NCI-H446 (cell line): ENCODE data around the gene MYEF2.

ENCODE experiments used
- DNase-seq, 2 experiments: peaks; one replicate each; lab custom pipeline; 2025; lab: John Stamatoyannopoulos, UW

Gene MYEF2, protein sequence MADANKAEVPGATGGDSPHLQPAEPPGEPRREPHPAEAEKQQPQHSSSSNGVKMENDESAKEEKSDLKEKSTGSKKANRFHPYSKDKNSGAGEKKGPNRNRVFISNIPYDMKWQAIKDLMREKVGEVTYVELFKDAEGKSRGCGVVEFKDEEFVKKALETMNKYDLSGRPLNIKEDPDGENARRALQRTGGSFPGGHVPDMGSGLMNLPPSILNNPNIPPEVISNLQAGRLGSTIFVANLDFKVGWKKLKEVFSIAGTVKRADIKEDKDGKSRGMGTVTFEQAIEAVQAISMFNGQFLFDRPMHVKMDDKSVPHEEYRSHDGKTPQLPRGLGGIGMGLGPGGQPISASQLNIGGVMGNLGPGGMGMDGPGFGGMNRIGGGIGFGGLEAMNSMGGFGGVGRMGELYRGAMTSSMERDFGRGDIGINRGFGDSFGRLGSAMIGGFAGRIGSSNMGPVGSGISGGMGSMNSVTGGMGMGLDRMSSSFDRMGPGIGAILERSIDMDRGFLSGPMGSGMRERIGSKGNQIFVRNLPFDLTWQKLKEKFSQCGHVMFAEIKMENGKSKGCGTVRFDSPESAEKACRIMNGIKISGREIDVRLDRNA

DNA sequence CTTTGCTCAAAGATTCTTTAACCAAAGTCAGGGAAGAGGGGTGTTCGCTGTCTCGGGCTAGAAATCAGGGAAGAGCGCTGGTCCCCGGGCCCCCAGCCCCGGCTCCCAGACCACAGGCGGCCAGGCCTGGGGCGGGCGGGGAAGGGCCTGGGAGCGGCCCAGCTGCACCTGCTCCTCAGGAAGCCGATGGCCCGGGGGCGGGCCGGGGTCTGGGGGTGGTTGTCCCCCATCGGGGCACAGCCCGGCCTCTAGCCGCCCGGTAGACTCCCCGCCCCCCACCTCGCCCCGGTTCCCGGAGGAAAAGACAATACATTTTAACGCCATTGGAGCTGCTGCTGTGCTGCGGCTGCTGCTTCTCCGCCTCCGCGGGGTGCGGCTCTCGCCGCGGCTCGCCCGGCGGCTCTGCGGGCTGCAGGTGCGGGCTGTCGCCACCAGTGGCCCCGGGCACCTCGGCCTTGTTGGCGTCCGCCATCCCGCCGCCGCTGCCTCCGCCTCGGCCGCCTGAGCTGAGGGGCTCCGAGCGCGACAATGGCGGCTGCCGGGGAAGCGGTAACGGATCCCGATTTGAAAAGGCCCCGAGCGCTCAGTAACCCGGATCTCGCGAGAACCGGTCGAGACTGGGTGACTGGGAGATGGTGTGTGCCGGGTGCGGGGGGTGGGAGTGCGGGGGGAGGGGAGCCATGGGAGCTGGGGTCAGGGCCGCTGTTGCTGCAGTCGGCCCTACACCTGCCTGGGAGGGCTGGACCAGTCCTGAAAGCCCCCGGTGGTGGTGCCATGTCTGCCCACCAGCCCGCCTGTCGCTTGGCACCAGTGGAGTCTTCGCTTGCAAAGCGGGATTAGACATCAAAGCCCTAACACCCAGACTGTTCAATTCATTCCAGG lies at the start of gene MYEF2:
MYEF2 (minus strand) TSS at position 530 of the 882 bp plus-strand sequence; CDS start at position 472, 58 bp downstream.
- peak; percentile 58 to 85 for DNase-seq

DNA sequence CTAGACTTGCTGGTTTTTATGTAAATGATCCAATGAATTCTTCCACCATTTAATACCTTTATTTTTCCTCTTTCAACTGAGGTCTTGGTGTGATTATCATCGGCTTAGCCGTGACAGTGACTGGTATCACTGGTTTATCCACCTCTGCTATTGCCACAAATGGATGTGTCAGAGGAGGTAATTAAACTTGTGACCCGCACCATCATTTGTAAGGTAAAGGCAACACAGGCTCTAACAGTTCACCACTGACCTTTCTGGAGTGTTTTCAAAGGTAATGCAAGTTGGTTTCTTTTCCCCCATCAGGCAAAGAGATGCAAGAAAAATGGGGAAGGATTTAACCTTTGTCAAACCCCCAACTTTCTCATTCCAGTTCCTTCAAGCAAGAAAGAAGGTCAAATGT lies 47.7 kb upstream of the MYEF2 start:
- DNase-seq, result no peak

DNA sequence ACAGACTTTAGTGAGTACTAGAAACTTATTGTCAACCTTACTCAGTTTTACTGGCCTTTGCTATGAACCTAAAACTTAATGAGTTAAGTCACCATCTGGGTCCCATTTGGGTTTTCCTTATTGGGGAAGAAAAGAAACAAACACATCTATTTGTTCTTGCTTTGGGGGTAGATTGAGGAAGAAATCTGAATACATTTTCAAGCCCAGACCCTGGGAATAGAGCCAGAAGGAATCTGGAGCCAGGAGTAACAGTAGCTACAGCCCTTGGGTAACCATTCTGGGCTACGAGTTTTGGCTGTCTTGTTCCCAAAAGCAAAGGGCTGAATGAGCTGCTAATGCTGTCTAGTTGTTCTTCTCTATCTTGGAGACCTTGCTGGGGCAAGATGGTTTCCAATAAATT lies 44.5 kb upstream of the MYEF2 start:
- peak; percentile 44 to 87 for DNase-seq

DNA sequence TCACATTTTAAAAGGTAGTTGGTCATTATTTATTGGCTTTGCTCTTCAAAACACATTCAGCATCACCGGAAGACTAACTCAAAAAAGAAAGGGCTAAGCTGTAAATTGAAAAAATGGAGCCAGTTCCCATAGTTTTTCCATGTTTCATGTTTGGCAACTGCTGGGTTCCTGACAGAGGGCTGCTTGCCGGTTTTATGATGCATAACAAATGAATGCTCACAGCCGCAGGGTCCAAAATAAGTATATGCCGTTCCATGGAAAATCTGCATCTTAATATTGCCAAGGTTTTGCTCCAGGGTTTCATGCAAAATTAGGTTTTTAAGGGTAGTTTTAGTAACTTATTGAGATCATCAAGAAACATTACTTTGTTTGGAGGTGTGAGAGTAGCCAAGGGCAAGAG lies 43.8 kb upstream of the MYEF2 start:
- peak; percentile 75 to 84 for DNase-seq

DNA sequence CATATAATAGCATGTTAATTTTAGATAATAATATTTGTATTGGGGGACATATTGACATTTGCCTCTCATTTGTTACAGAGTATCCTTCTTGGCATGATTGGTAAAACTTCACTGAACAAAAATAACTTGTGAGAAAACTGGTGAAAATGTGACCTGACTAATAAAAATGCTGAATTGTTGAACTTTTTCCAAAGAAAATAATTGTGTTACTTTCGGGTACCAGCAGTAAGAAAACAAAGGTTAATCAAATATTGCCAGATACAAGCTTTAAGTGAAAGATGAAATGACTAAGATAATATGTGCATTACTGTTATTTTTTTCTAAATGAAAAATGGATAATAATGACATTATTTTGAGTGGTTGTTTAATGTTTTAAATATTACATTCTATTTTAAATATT lies 43.2 kb upstream of the MYEF2 start:
- DNase-seq, result no peak

DNA sequence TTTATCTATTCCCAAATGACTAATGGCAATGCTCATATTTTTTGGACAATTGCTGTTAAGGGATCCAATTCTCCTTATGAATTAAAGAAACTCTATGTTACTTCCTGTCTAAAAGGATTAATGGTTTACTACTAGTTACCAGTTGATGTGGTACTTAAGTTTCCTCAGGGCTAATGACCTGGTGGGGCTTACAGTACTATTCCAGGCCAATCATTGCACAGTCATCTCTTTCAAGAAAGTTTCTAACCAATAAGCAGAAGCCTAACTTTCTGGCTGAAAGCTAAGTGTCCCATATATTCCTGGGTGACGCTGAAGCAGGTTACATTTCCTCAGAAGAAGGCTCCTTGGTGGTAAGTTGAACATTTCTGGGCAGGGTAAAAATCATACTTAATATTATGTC lies 27.9 kb upstream of the MYEF2 start, which contains the start of gene SLC12A1:
SLC12A1 (plus strand) TSS at position 322 of the 400 bp plus-strand sequence. CDS start 1,418 bp downstream, outside the sequence.
- DNase-seq, result no peak

DNA sequence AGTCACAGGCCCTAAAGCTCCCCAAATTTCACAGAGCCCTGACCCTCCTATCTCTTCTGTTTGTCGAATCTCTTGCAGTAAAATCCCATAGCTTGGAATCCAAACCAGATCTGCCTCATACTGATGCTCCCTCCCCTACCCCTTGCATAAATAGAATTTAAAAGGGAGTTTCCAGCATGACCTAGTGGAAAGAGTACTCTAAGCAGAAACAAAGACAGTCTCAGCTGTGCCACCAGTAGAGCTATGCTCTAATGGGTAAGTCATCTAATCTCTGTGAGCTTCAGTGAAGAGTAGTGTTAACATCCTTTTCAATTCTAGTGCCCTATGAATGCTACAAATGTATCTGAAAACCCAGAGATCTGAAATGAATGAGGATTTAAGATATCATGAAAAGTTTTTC lies 24.0 kb upstream of the MYEF2 start:
- no peak for DNase-seq

DNA sequence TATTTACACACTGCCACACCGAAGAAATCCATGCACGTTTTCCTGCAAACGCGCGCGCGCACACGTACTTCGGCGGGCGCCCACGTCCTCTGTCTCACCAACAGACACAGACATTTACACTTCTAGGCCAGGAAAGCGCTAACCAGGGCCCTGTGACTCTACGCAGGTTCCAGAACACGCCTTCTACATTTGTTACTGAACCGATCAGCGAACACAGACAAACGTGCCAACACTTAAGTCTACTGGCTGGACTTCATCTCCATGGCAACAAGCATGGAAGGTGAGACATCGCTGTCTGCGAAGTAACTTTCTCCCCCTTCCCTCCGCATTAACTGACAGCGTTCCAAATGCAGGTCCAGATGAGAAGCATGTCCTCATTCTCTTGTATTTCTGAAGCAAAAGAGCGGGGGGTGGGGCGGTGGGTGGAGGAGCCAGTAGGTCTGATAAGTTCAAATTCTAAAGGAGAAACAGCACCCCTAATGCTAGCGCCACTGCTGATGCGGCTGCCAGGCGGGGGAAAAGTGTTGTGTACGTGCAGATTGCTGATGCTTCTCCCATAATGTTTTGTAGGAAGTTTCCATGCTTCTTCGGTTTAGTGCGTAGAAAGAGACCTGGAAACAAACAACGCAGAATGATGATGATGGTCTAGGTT lies 13.6 kb upstream of the MYEF2 start, which contains the start of gene CTXN2:
CTXN2 (plus strand) TSS at position 92 of the 652 bp plus-strand sequence. CDS start 9,636 bp downstream, outside the sequence.
- peak in 1 of 2 experiments; percentile 12 for DNase-seq

DNA sequence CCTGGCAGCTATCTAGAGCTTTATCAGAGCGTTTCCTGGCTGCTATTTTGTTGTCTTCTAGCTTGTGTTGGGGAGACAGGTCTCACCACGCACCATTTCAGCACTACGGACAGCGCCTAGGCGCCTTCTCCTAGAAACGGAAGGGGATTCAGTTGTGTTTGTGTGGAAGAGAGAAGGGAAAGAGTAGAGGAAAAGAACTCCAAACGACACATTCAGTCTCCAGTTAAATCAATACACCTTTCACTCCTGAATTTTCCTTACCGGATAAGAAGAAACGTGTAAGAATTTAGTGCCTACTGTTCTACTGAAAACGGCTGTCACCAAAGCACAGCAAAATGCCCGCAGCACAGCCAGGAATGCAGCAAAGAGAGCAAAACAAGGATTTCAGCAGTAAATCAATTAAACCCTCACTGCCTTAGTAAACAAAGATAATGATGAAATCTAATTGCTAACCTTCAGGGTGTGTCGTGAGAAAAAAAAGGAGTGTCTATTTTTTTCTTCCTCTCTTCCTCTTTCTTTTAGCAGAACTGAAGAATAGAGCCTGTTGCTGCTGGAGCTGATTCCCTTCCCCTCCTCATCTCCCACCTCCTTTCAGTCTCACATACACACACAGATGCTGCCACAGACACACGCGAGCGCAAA lies 13.0 kb upstream of the MYEF2 start:
- peak; percentile 7 to 10 for DNase-seq

DNA sequence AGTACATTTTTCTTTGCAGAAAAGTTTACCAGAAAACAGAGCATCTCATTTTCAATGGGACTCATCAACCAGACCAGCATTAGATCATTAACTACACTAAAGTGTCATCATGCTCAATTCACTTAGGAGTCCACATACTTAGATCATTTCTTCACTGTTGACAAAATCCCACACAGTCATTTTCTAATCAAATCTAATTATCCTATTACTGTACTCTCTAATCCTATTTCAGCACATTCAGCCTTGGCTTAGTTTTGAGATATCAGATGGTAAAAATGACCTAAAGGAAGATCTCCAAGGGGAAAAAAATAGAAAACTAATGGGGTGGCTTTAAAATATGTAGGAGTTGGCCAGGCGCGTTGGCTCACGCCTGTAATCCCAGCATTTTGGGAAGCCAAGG lies 8.2 kb upstream of the MYEF2 start:
- DNase-seq, result no peak

DNA sequence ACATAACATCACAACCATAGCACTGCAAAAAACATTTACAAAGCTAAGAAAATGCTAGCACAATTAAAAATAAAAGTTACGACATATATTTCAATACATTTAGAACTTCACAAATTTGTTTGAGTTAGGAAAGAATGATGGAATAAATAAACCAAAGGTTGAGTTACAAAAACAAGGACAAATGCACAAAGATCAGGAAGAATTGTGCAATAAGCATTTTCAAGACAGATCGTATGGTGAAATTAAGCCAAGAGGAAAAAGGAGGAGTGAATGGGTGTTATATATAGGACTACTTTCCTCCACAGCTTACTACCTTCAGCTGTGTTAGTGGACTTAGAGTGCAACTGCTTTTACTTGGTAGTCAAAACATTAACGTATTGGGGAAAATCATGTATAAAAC lies 7.4 kb upstream of the MYEF2 start:
- DNase-seq, result no peak

DNA sequence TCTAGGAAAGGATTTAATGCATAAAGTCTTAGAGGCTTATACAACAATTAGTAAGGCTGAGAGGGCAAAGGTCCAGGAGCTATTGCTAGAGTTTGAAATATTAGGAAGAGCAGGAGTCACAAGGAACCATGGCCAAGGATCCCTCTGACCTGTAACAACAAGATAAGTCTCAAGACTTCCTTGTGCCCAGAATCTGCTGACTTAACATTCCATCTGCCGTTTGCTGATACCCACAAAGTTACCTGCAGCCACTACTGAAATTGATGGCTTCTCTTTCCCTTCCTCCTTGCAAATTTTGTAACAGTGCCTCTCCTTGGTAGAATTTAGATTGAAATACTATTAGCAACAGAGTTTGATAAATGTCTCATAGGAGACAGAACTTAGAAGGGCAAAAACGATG lies 4.7 kb upstream of the MYEF2 start:
- DNase-seq, result no peak

DNA sequence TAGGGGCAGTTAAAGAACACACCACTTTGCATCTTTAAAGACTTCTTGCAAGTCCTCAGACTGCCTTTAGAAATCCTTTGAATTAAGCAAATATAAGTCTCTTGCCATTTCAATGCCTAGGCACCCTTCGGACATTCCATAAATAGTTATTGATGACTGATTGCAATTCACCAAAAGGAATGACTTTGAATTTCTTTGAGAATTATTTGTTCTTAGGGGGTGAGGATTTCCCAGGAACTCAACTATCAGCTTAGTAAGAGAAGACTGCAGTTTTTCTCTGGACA lies 495 bp upstream of the MYEF2 start:
- no peak for DNase-seq

DNA sequence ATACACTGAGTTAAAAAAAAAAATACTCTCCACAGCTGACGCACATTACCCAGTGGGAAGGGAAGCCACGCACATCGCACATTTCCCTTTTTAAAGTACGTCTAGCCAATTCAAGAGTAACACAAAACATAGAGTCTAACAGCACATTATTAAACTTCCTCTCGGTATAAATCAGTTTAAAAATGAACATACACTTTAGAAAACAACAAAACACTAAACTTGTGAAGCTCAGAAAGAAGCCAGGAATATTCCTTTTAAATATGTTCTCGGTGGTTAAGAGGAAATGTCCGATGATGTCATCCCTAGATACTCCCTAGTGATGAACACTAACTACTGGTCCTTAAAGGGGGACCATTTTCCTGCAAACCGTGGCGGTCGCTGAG lies 721 bp downstream of the MYEF2 start:
- peak; percentile 9 to 37 for DNase-seq

DNA sequence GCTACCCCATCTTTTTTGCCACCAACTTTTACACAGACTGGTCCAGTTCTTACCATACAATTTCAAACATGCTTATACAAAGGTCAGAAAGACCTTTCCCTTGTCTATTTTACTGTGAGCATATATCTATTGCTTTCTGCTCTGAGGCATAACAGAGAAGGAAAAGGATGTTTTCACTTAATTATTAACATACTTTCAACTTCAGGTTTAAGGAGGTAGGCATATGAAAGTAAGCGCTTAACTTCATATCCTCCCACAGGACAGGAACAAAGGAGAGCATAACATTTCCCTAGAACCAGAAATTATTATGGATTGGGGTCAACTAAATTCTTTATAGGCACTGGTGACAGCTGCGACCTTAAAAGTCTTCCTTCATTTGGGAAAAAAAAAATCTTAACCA lies 1.1 kb downstream of the MYEF2 start:
- no peak for DNase-seq

DNA sequence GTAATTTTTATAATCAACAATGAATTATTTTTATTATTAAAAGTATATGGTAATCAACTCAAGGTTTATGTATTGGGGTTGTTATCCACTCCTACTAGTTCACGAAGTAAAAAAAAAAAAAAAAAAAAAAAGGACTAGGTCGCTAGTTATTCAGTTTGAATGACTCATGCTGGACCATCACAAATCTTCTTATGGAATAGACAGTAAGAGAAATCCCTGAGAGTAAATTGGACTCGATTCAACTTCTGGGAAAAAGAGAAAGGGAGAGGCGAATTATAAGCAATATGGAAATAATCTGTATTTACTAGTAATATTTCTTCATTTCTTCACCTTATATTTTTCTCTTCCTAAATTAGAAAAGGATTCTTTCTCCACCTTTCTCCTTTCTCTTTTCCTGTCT lies 2.0 kb downstream of the MYEF2 start:
- peak in 1 of 2 experiments; percentile 64 for DNase-seq

DNA sequence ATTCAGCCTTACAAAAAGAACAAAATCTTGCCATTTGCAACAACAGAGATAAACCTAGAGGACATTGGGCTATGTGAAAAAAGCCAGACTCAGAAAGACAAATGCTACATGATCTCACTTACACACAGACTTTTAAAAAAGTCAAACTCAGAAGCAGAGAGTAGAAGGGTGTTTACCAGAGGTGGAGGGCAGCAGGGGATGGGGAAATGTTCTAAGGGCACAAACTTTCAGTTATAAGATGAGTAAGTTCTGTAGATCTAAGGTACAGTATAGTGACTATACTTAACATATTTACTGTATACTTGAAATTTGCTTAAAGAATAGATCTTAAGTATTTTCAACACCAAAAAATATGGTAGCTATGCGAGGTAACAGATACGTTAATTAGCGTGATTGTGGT lies 3.0 kb downstream of the MYEF2 start:
- DNase-seq, result no peak

DNA sequence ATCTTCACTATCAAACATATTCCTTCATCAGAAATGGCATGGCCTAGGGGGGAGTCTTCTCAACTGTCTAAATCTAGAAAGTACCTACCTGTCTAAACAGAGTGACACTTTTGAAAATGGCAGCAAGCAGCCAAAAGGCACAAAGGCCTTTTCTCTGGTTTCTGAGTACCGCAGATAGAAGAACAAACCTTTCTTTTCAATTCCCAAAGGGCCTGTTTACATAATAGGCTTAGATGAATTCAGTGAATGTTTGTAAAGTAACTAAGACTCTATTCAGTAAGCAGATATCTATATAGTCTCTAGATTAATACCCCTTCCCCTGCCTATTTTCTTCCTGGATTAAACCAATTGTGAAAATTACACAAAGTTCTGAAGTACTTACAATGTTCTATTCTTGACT lies 7.1 kb downstream of the MYEF2 start:
- DNase-seq, result no peak

DNA sequence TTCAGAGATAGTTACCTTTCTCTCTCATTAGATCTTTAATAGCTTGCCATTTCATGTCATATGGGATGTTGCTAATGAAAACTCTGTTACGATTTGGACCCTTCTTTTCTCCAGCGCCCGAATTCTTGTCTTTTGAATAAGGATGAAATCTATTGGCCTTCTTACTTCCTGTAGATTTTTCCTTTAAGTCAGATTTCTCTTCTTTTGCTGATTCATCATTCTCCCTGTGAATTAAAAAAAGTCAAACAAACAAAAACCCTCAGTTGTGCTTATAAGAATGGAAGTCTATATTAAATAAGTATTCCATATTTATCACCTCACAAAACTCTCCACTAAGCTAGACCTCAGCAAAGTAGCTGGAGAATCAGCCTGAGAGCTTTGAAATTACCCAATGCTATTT lies 9.5 kb downstream of the MYEF2 start:
- DNase-seq, result no peak

DNA sequence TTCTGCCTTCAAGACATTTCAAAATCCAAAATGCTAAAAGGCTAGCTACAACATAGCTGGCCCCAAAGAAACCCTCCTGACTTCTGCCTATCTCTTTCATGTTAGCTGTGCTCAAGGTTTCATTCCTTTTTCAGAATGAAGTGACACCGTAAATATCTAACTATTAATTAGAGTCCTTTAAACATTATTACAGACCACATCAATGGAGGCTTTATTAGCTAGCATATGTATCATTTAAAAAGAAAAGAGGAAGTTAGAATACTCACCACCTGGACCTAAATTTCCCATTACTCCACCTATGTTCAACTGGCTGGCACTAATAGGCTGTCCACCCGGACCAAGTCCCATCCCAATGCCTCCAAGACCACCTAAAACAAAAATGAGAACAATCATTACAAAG lies 24.6 kb downstream of the MYEF2 start:
- no peak for DNase-seq

DNA sequence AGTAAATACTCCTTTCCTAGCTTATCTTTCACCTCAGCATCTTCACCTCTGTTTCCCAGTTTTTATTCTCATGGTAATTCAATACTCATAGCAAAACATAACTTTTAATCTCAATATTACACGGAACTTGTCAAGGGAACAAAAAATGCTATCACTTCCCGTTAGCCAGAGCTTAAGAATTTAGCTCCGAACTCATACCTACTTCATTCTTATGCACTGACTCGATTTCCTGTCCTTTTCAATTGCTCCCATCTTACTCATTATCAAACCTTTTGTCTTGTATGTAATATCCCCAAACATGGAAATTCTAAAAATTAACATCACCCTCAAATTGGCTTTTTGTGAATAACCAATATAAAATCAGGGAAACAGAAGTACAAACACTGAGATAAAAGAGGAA lies 28.2 kb downstream of the MYEF2 start:
- DNase-seq, result no peak

DNA sequence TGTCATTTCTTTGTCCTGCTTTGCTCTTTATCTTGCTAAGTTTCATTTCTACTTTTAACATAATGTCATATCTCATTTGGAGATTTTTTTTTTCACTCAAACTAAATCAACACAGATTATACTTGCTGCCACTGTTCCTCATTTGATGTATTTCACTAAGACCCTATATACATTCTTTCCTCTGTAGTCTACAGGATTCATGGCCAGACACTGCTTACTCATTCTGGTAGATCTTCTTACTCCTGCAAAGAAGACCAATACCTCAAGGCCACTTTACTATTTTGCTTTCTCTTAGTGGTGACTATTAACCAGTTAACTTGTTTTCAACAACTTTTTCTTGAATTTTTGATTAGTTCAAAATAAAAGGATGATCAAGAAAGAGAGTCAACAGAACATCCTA lies 30.7 kb downstream of the MYEF2 start:
- DNase-seq, result no peak
